ENCODE results near the gene ANGEL1.

The ANGEL1 gene

DNA sequence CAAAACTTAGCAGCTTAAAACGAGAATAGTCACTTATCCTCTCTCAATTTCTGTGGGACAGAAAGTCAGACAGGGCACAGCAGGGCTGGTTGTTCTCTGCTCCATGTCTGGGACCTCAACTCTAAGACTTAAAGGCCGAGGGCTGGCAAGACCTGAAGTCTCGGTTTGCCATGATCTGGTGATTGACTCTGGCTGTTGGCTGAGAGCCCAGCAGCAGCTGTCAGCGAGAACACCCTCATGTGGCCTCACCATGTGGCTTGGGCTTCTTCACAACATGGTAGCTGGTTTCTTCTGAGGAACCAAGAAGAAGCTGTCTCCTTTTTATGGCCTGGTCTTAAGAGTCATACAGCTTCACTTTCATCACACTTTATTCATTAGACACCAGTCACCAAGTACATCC, 53.1 kb downstream of the ANGEL1 start:
- Histone ChIP-seq H3K36me3 (ENCODE audit: control insufficient read depth, insufficient read depth, low read length) (no peaks in the 10 kb centered on the region), H3K79me2 (no peaks in the 10 kb centered on the region), H3K9ac (no peak overlapping the region), H3K27me3 (ENCODE audit: control insufficient read depth, insufficient read depth, low read length) (no peaks in the 10 kb centered on the region), H3K27ac (no peak overlapping the region), H3K4me3 (ENCODE audit: low read depth, low read length) (no peak overlapping the region), H3K9me3 (ENCODE audit: control insufficient read depth, low read length) (no peaks in the 10 kb centered on the region), H2AFZ (no peak overlapping the region), H3K4me1 (peaks cover 10% of the 10 kb centered on the region), H3K4me2 (ENCODE audit: low read length) (no peak overlapping the region)
- TF ChIP-seq, protein P1, sequence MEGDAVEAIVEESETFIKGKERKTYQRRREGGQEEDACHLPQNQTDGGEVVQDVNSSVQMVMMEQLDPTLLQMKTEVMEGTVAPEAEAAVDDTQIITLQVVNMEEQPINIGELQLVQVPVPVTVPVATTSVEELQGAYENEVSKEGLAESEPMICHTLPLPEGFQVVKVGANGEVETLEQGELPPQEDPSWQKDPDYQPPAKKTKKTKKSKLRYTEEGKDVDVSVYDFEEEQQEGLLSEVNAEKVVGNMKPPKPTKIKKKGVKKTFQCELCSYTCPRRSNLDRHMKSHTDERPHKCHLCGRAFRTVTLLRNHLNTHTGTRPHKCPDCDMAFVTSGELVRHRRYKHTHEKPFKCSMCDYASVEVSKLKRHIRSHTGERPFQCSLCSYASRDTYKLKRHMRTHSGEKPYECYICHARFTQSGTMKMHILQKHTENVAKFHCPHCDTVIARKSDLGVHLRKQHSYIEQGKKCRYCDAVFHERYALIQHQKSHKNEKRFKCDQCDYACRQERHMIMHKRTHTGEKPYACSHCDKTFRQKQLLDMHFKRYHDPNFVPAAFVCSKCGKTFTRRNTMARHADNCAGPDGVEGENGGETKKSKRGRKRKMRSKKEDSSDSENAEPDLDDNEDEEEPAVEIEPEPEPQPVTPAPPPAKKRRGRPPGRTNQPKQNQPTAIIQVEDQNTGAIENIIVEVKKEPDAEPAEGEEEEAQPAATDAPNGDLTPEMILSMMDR (IDR thresholded peaks at IDR 0.05) = no peak

DNA sequence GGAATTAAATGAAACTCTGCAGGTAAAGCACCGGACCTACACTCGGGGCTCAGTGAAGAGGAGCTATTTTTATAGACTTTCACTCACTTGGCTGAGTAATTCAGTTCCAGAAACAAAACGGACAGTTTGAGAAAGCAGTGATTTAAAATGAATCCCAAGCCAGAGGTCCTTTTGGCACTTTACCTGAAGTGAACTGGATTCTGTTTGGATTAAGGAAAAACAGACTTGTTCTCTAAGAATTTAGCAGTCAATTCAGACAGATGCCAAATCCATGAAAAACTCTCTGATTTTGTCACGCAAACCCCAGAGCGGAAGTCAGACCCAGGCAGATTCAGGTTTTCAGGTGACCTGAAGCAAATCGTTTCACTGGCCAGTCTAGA, 56.3 kb downstream of the ANGEL1 start:
- no peak overlapping the region for H3K4me2 ChIP-seq (ENCODE audit: low read length)
- H3K9ac ChIP-seq = no peak overlapping the region
- H3K27me3 ChIP-seq (ENCODE audit: control insufficient read depth, insufficient read depth, low read length) = no peaks in the 10 kb centered on the region
- TF ChIP-seq, protein P1 (IDR thresholded peaks at IDR 0.05) = no peak
- H2AFZ ChIP-seq = peak overlapping the region; percentile 49
- no peaks in the 10 kb centered on the region for H3K9me3 ChIP-seq (ENCODE audit: control insufficient read depth, low read length)
- no peak overlapping the region for H3K4me3 ChIP-seq (ENCODE audit: low read depth, low read length)
- H3K27ac ChIP-seq = no peak overlapping the region
- no peaks in the 10 kb centered on the region for H3K79me2 ChIP-seq
- H3K36me3 ChIP-seq (ENCODE audit: control insufficient read depth, insufficient read depth, low read length) = no peaks in the 10 kb centered on the region
- H3K4me1 ChIP-seq = peaks cover 10% of the 10 kb centered on the region

DNA sequence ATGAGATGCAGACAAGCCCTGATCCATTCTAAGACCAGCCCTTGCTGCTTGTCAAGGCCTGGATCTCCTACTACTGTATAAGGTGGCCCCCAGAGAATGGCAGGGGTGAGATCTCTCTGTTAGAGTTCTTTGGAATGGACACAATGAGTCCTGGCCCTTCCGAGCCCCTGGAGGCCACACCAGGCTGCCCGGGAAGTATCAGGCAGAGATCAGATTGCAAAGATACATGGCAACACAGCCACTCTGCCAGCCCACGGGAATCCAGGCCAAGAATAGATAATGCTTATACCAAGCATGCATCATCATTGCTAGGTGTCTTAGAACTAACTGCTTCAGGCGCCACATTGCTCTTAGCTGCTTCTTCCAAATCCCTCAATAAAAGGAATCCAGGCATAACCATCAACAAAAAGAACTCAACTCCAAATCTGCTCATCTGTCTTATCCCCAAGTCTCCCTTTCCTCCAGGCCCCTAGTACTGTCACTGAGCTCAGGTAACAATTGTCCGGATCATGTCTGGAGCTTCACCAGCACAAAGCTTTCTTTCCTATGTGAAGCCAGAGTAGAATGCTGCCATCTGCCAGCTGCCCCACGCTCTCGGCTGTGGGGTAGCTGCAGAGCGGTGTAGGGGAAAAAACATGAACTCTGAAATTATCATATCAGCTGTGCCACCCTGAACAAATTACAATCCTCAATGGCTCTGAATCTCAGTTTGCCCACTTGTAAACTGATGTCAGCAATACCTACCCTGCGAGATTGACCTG, 56.9 kb downstream of the ANGEL1 start:
- Histone ChIP-seq H3K27ac (no peak overlapping the region), H3K4me3 (ENCODE audit: low read depth, low read length) (no peak overlapping the region), H3K9me3 (ENCODE audit: control insufficient read depth, low read length) (no peaks in the 10 kb centered on the region), H3K79me2 (no peaks in the 10 kb centered on the region), H3K4me1 (peaks cover 7% of the 10 kb centered on the region), H3K36me3 (ENCODE audit: control insufficient read depth, insufficient read depth, low read length) (no peaks in the 10 kb centered on the region), H2AFZ (peak overlapping the region; percentile 49), H3K4me2 (ENCODE audit: low read length) (no peak overlapping the region), H3K9ac (no peak overlapping the region), H3K27me3 (ENCODE audit: control insufficient read depth, insufficient read depth, low read length) (no peaks in the 10 kb centered on the region)
- TF ChIP-seq, protein P1 (IDR thresholded peaks at IDR 0.05) = no peak

DNA sequence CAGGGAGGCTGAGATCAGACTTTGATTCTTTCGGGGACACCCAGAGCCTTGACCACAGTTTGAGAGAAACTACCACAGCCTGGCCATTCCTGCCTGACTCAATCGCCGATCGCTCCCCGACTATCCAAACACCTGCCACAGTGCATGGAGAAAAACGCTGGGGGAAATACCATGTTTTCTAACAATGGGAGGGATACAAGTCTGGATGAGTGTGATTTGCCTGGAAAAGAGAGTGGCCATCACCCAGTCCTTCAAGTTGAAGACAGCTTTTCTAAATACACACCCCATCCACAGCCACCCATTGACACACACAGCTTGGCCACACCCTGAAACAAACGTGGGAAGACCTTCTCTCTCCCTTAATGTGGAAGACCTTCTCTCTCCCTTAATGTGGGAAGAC, 58.1 kb downstream of the ANGEL1 start:
- TF ChIP-seq, protein P1 (IDR thresholded peaks at IDR 0.05) = no peak
- Histone ChIP-seq H3K4me2 (ENCODE audit: low read length) (no peak overlapping the region), H3K4me3 (ENCODE audit: low read depth, low read length) (no peak overlapping the region), H3K27ac (no peak overlapping the region), H3K4me1 (peaks cover 7% of the 10 kb centered on the region), H3K79me2 (no peaks in the 10 kb centered on the region), H3K27me3 (ENCODE audit: control insufficient read depth, insufficient read depth, low read length) (no peaks in the 10 kb centered on the region), H3K9ac (no peak overlapping the region), H3K9me3 (ENCODE audit: control insufficient read depth, low read length) (no peaks in the 10 kb centered on the region), H2AFZ (no peak overlapping the region), H3K36me3 (ENCODE audit: control insufficient read depth, insufficient read depth, low read length) (no peaks in the 10 kb centered on the region)

All from parathyroid adenoma (tissue), 2 donors.